ENCODE measurements around the gene MLC1. TPM values are rescaled to one million over a fixed set of nuclear protein-coding genes. Genes with fewer than 3 reads are reported as not detected.

MLC1 gene
- polyA plus RNA-seq, 1 donor (not counting 4 experiments of a cell fraction or from before 2014, with no cell fraction given), result not detected

DNA sequence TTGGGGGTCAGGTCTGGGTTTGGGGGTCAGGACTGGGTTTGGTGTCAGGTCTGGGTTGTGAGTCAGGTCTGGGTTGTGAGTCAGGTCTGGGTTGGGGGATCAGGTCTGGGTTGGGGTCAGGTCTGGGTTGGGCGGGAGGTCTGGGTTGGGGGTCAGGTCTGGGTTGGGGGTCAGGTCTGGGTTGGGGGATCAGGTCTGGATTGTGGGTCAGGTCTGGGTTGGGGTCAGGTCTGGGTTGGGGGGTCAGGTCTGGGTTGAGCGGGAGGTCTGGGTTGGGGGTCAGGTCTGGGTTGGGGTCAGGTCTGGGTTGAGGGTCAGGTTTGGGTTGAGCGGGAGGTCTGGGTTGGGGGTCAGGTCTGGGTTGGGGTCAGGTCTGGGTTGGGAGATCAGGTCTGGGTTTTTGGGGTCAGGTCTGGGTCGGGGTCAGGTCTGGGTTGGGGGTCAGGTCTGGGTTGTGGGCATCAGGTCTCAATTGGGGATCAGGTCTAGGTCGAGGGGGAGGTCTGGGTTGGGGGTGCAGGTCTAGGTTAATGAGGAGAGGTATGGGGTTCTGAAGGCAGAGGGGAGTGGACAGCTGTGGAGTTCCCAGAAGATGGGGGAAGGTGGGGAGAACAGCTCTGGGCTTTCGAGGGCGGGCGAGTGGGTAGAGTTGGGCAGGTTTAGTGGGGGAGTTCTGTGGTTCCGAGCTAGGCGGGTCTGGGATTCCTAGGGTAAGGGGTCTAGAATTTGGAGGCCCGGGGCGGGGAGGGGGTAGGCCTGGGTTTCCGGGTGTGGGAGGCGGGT lies 27.8 kb downstream of the MLC1 start:
- no peak overlapping the region for H2AFZ ChIP-seq (ENCODE audit: control insufficient read depth, low read length)
- no peak for FAIRE-seq
- H3K9me1 ChIP-seq (ENCODE audit: control insufficient read depth, extremely low read depth, insufficient read depth, low read length), result no peaks in the 10 kb centered on the region
- DNase-seq (ENCODE audit: low read depth, low spot score), result no peak
- no peaks in the 10 kb centered on the region for H4K20me1 ChIP-seq (ENCODE audit: control insufficient read depth, extremely low read depth, insufficient read depth, low read length)
- TF ChIP-seq EZH2 (IDR thresholded peaks at IDR 0.05; ENCODE audit: low read length), result no peak
- TF ChIP-seq, protein P1, sequence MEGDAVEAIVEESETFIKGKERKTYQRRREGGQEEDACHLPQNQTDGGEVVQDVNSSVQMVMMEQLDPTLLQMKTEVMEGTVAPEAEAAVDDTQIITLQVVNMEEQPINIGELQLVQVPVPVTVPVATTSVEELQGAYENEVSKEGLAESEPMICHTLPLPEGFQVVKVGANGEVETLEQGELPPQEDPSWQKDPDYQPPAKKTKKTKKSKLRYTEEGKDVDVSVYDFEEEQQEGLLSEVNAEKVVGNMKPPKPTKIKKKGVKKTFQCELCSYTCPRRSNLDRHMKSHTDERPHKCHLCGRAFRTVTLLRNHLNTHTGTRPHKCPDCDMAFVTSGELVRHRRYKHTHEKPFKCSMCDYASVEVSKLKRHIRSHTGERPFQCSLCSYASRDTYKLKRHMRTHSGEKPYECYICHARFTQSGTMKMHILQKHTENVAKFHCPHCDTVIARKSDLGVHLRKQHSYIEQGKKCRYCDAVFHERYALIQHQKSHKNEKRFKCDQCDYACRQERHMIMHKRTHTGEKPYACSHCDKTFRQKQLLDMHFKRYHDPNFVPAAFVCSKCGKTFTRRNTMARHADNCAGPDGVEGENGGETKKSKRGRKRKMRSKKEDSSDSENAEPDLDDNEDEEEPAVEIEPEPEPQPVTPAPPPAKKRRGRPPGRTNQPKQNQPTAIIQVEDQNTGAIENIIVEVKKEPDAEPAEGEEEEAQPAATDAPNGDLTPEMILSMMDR (optimal IDR thresholded peaks at IDR 0.05 in 1 of 3, IDR thresholded peaks at IDR 0.05 in 1 of 3, conservative IDR thresholded peaks at IDR 0.05 in 1 of 3; ENCODE audit: extremely low read depth in 1 of 3, insufficient read depth in 2 of 3, low read length in 3 of 3), result no peak
- H3K27me3 ChIP-seq (ENCODE audit: control insufficient read depth, extremely low read depth, insufficient read depth, low read length), result peaks cover 36% of the 10 kb centered on the region
- no peak overlapping the region for H3K4me3 ChIP-seq (ENCODE audit: control insufficient read depth in 2 of 3, extremely low read depth in 1 of 3, insufficient read depth in 2 of 3, low read depth in 1 of 3, low read length in 3 of 3)
- no peaks in the 10 kb centered on the region for H3K36me3 ChIP-seq (ENCODE audit: control insufficient read depth in 2 of 2, extremely low read depth in 1 of 2, insufficient read depth in 2 of 2, low read length in 2 of 2)
- H3K4me1 ChIP-seq (ENCODE audit: control insufficient read depth, extremely low read depth, insufficient read depth, low read length), result no peaks in the 10 kb centered on the region
- H3K9ac ChIP-seq (ENCODE audit: control insufficient read depth, extremely low read depth, insufficient read depth, low read length), result no peak overlapping the region
- dilution Hi-C loops (cut with MboI; ENCODE audit: extremely low pct_ligation_motif_present, low sequenced_read_pairs), result no loop called here
- no peak overlapping the region for H3K27ac ChIP-seq (ENCODE audit: control insufficient read depth, insufficient read depth, low read length)
- H3K9me3 ChIP-seq (ENCODE audit: control insufficient read depth, low read depth, low read length), result no peaks in the 10 kb centered on the region
- H3K4me2 ChIP-seq (ENCODE audit: control insufficient read depth, extremely low read depth, insufficient read depth, low read depth, low read length), result no peak overlapping the region
- H3K79me2 ChIP-seq (ENCODE audit: control insufficient read depth, insufficient read depth, low read length), result no peaks in the 10 kb centered on the region

DNA sequence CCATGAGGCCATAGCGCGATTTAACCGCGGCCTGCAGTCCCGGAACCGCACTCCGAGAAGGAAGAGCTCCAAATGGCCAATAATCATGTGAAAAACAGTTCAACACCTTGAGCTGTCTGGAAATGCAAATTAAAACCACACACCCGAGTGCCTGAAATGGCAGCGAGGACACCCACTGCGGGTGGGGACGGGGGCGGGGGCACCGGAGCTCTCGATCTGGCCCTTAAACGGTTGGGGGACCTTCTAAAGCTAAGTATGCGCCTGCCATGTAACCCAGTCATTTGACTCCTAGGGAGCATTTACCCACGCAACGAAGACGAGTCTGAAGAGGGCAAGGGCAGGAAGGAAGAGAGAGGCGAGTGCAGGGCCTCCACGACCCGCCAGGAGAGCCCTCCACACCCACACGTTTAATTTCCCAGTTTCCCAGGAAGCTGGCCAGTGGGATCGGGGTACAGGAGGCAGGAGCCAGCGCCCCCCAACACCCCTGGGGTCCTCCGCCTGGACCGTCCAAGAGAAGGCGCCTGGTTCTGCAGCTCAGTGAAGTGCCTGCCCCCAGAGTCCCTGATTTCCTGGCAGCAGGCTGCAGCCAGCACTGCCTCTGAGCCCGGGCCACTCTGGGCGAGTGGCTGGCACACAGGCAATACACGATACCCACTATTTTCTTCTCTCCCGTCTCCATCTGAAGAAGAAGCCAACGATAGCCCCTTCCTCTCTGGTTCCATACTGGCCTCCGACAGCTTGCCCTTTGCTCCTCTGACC lies 28.8 kb downstream of the MLC1 start:
- FAIRE-seq (no peak), DNase-seq (ENCODE audit: low read depth, low spot score) (no peak)
- no peak overlapping the region for H3K27ac ChIP-seq (ENCODE audit: control insufficient read depth, insufficient read depth, low read length)
- no peaks in the 10 kb centered on the region for H3K9me1 ChIP-seq (ENCODE audit: control insufficient read depth, extremely low read depth, insufficient read depth, low read length)
- no peak overlapping the region for H2AFZ ChIP-seq (ENCODE audit: control insufficient read depth, low read length)
- no peak for TF ChIP-seq EZH2 (IDR thresholded peaks at IDR 0.05; ENCODE audit: low read length)
- TF ChIP-seq, protein P1 (optimal IDR thresholded peaks at IDR 0.05 in 1 of 3, IDR thresholded peaks at IDR 0.05 in 1 of 3, conservative IDR thresholded peaks at IDR 0.05 in 1 of 3; ENCODE audit: extremely low read depth in 1 of 3, insufficient read depth in 2 of 3, low read length in 3 of 3), result no peak
- no peak overlapping the region for H3K4me2 ChIP-seq (ENCODE audit: control insufficient read depth, extremely low read depth, insufficient read depth, low read depth, low read length)
- no peak overlapping the region for H3K4me3 ChIP-seq (ENCODE audit: control insufficient read depth in 2 of 3, extremely low read depth in 1 of 3, insufficient read depth in 2 of 3, low read depth in 1 of 3, low read length in 3 of 3)
- H3K9me3 ChIP-seq (ENCODE audit: control insufficient read depth, low read depth, low read length), result no peaks in the 10 kb centered on the region
- no peak overlapping the region for H3K9ac ChIP-seq (ENCODE audit: control insufficient read depth, extremely low read depth, insufficient read depth, low read length)
- no peaks in the 10 kb centered on the region for H3K79me2 ChIP-seq (ENCODE audit: control insufficient read depth, insufficient read depth, low read length)
- no peaks in the 10 kb centered on the region for H4K20me1 ChIP-seq (ENCODE audit: control insufficient read depth, extremely low read depth, insufficient read depth, low read length)
- H3K36me3 ChIP-seq (ENCODE audit: control insufficient read depth in 2 of 2, extremely low read depth in 1 of 2, insufficient read depth in 2 of 2, low read length in 2 of 2), result no peaks in the 10 kb centered on the region
- H3K4me1 ChIP-seq (ENCODE audit: control insufficient read depth, extremely low read depth, insufficient read depth, low read length), result no peaks in the 10 kb centered on the region
- peaks cover 36% of the 10 kb centered on the region for H3K27me3 ChIP-seq (ENCODE audit: control insufficient read depth, extremely low read depth, insufficient read depth, low read length)
- dilution Hi-C loops (cut with MboI; ENCODE audit: extremely low pct_ligation_motif_present, low sequenced_read_pairs), result no loop called here
